K562 (cell line): ENCODE results near the gene MAGOHB.

Source experiments
- CTCF ChIP-seq, 3 experiments: IDR thresholded peaks in 2 of 3; conservative IDR thresholded peaks in 1 of 3; 2 replicates each; pipeline ENCODE4 v1.5.1; 2011 to 2012; ENCODE audit warnings: low read length in 3 of 3, mild to moderate bottlenecking in 3 of 3, control low read depth in 2 of 3, improper control_type of control experiment in 1 of 3, inconsistent platforms in 1 of 3, low read depth in 1 of 3, mixed read lengths in 1 of 3, moderate library complexity in 1 of 3; ENCODE audit not compliant: insufficient read depth in 2 of 3
- EZH2 ChIP-seq: IDR thresholded peaks from 2 replicates; pipeline ENCODE4 v1.6.1; 2012; ENCODE audit warnings: low read depth, mild to moderate bottlenecking, inconsistent platforms, low read length, borderline replicate concordance
- MAZ ChIP-seq, 2 experiments: fragments of 450-650 bp in 1 of 2; sonication (generic) in 1 of 2; formaldehyde crosslinking; IDR thresholded peaks in 1 of 2; conservative IDR thresholded peaks in 1 of 2; 2 replicates each; pipeline versions ENCODE4 v1.4.0 to v1.5.0; 2020; ENCODE audit warnings: mild to moderate bottlenecking in 1 of 2, missing genetic modification reagents in 1 of 2
- POLR2AphosphoS5 ChIP-seq: IDR thresholded peaks from 2 replicates; pipeline ENCODE4 v1.6.1; 2011; ENCODE audit warnings: mild to moderate bottlenecking, low read depth, low read length, moderate library complexity; ENCODE audit not compliant: control insufficient read depth, insufficient read depth
- REST ChIP-seq, 2 experiments: fragments of 450-650 bp; formaldehyde crosslinking in 1 of 2; IDR thresholded peaks; 2 replicates each; pipeline versions ENCODE4 v1.4.0 to v1.6.1; 2014 to 2020; ENCODE audit warnings: mild to moderate bottlenecking in 2 of 2, borderline replicate concordance in 1 of 2, low read depth in 1 of 2

- TF ChIP-seq POLR2AphosphoS5 (no peak), MAZ (CRISPR knock-in tag; conservative IDR thresholded peaks at IDR 0.05 in 1 of 2, IDR thresholded peaks at IDR 0.05 in 1 of 2) (no peak), REST (IDR thresholded peaks at IDR 0.05; ENCODE audit: borderline replicate concordance) (no peak), REST (CRISPR knock-in tag; IDR thresholded peaks at IDR 0.05; ENCODE audit: low read depth) (no peak), CTCF (IDR thresholded peaks at IDR 0.05 in 2 of 3, conservative IDR thresholded peaks at IDR 0.05 in 1 of 3; ENCODE audit: insufficient read depth in 2 of 3, low read depth in 1 of 3, low read length in 3 of 3) (no peak), EZH2 (no peak)
These were observed 50.4 kb downstream of the MAGOHB start for GRCh38 chr12:10563002-10563401.
